ENCODE measurements around the gene STXBP5. TPM values are rescaled to one million over a fixed set of nuclear protein-coding genes. Genes with fewer than 3 reads are reported as not detected.

Gene STXBP5
- total and polyA plus RNA-seq, 4 donors, result 1.9 to 8.9 (median 4.8) TPM

DNA sequence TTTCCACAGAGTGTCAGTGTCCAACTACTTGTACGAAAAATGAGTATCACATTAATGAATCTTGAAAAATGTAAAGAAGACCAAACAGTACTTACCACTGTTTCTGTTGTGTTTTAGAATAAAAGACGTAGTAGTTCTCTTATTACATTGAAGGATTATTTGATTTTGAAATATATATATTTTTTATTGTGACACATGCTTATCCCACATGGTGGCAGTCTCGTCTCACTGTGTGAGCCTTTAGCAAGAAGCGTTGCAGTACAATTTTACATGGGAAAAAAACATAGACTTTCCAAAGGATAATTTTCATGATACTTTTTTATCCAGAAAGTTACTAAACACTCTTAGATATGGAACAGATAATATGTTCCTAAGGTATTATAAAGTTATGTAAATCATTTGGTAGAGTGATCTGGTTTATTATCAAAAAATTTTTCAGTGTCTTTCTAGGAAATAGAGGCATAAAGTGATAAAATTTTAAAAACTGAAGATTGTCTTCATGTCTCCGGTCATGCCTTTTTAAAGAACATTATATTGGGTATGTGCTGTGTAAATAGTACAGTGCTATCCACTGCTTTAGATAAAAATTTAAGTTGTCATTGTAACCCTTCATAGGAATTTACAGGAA is 186.8 kb downstream of the STXBP5 start:
- no peaks in the 10 kb centered on the region for H3K36me3 ChIP-seq (ENCODE audit: control insufficient read depth in 4 of 4, insufficient read depth in 3 of 4, low read depth in 1 of 4, low read length in 3 of 4)
- no peak overlapping the region for H3K9ac ChIP-seq (ENCODE audit: low read depth in 1 of 2, low read length in 2 of 2)
- H3K9me3 ChIP-seq (ENCODE audit: control insufficient read depth in 4 of 4, low read length in 3 of 4), result no peaks in the 10 kb centered on the region
- DNase-seq (ENCODE audit: low spot score), result no peak
- H3K27ac ChIP-seq (ENCODE audit: low read depth in 1 of 2, low read length in 2 of 2), result no peak overlapping the region
- H3K4me3 ChIP-seq (ENCODE audit: low read depth in 1 of 3, low read length in 3 of 3), result no peak overlapping the region
- TF ChIP-seq JUND (IDR thresholded peaks at IDR 0.05), result no peak
- TF ChIP-seq RAD21 (IDR thresholded peaks at IDR 0.05), result peak; percentile 73 to 76
- TF ChIP-seq CTCF (IDR thresholded peaks at IDR 0.05; ENCODE audit: low read depth, low read length, missing input control), result peak; percentile 19
- H3K27me3 ChIP-seq (ENCODE audit: control insufficient read depth in 4 of 4, insufficient read depth in 4 of 4, low read length in 3 of 4), result no peaks in the 10 kb centered on the region
- peaks cover 0 to 1% (median 0%) of the 10 kb centered on the region in 4 donors for H3K4me1 ChIP-seq (ENCODE audit: control insufficient read depth in 4 of 4, insufficient read depth in 4 of 4, low read length in 3 of 4)
- WGBS, result 71% methylated on average over 5 of the region's 5 CpGs

DNA sequence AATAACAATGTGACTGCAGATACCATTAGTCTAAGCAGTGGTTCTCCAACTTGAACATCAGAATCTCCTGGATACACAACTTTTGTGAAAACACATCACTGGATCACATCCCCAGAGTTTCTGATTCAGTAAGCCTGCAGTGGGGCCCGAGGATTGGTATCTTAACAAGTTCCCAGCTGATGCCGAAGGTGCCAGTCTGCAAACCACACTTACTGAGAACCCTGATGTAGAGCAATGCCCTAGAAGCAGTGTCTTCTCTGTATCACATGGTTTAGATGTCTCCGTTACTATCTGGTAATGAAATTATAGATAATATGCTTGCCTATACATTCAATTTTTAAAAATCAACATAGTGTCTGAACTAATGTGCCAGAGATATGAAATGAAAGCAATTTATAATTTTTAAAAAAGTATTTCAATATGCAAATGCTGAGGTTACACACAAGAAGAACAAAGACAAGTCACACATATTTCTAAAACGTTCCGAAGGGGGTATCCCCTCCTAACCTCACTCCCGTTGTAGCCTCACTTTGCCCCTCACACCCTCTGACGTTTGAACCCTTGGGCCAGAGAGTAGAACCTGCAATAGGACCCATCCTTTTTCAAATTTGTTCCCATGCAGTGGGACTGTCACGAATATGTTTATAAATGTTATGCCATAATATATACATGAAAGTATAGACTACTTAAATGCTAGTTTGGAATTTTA is 188.9 kb downstream of the STXBP5 start:
- H3K4me1 ChIP-seq (ENCODE audit: control insufficient read depth in 4 of 4, insufficient read depth in 4 of 4, low read length in 3 of 4), result peaks cover 0 to 1% (median 0%) of the 10 kb centered on the region in 4 donors
- DNase-seq (ENCODE audit: low spot score), result no peak
- WGBS, result 82% methylated on average over 8 of the region's 8 CpGs
- H3K36me3 ChIP-seq (ENCODE audit: control insufficient read depth in 4 of 4, insufficient read depth in 3 of 4, low read depth in 1 of 4, low read length in 3 of 4), result no peaks in the 10 kb centered on the region
- H3K9me3 ChIP-seq (ENCODE audit: control insufficient read depth in 4 of 4, low read length in 3 of 4), result no peaks in the 10 kb centered on the region
- no peak for TF ChIP-seq CTCF (IDR thresholded peaks at IDR 0.05; ENCODE audit: low read depth, low read length, missing input control)
- no peak for TF ChIP-seq ZBTB33 (IDR thresholded peaks at IDR 0.05)
- TF ChIP-seq RAD21 (IDR thresholded peaks at IDR 0.05), result no peak
- no peak for TF ChIP-seq FOXA2 (IDR thresholded peaks at IDR 0.05)
- TF ChIP-seq TAF1 (conservative IDR thresholded peaks at IDR 0.05), result no peak
- H3K27ac ChIP-seq (ENCODE audit: low read depth in 1 of 2, low read length in 2 of 2), result no peak overlapping the region
- H3K27me3 ChIP-seq (ENCODE audit: control insufficient read depth in 4 of 4, insufficient read depth in 4 of 4, low read length in 3 of 4), result no peaks in the 10 kb centered on the region
- H3K4me3 ChIP-seq (ENCODE audit: low read depth in 1 of 3, low read length in 3 of 3), result no peak overlapping the region
- no peak overlapping the region for H3K9ac ChIP-seq (ENCODE audit: low read depth in 1 of 2, low read length in 2 of 2)

GRCh38 chr6:147395158-147395557 is 190.9 kb downstream of the STXBP5 start:
- DNase-seq (ENCODE audit: low spot score), result no peak
- Histone ChIP-seq H3K9ac (ENCODE audit: low read depth in 1 of 2, low read length in 2 of 2) (no peak overlapping the region), H3K36me3 (ENCODE audit: control insufficient read depth in 4 of 4, insufficient read depth in 3 of 4, low read depth in 1 of 4, low read length in 3 of 4) (no peaks in the 10 kb centered on the region), H3K4me1 (ENCODE audit: control insufficient read depth in 4 of 4, insufficient read depth in 4 of 4, low read length in 3 of 4) (peaks cover 0 to 1% (median 0%) of the 10 kb centered on the region in 4 donors), H3K9me3 (ENCODE audit: control insufficient read depth in 4 of 4, low read length in 3 of 4) (no peaks in the 10 kb centered on the region), H3K27ac (ENCODE audit: low read depth in 1 of 2, low read length in 2 of 2) (no peak overlapping the region), H3K27me3 (ENCODE audit: control insufficient read depth in 4 of 4, insufficient read depth in 4 of 4, low read length in 3 of 4) (no peaks in the 10 kb centered on the region), H3K4me3 (ENCODE audit: low read depth in 1 of 3, low read length in 3 of 3) (no peak overlapping the region)
- WGBS, result 84% methylated on average over 1 of the region's 1 CpG
- no peak for TF ChIP-seq REST (IDR thresholded peaks at IDR 0.05)
- TF ChIP-seq YY1 (IDR thresholded peaks at IDR 0.05), result no peak
- no peak for TF ChIP-seq FOXA1 (IDR thresholded peaks at IDR 0.05)

All from liver (tissue), 9 donors.